ENCODE measurements around the gene THAP10.
"Not testable (repeated sequence)": the region's sequence is repeated elsewhere in the genome, so short reads cannot be mapped to it uniquely, and the experiment has no call there.

Gene THAP10

GRCh38 chr15:70876011-70876410 lies 16.2 kb downstream of the THAP10 start:
- no peak for DNase-seq

GRCh38 chr15:70875001-70875782 lies 17.0 kb downstream of the THAP10 start:
- no peak for DNase-seq

- DNase-seq, result no peak
These were observed 18.8 kb downstream of the THAP10 start for GRCh38 chr15:70873232-70874054.

GRCh38 chr15:70871490-70871889 lies 20.7 kb downstream of the THAP10 start:
- DNase-seq, result not testable (repeated sequence)

- DNase-seq, result no peak
These were observed 22.2 kb downstream of the THAP10 start for GRCh38 chr15:70870051-70870450.

GRCh38 chr15:70869346-70869745 lies 22.9 kb downstream of the THAP10 start:
- DNase-seq, result no peak

GRCh38 chr15:70867911-70868467 lies 24.2 kb downstream of the THAP10 start:
- no peak for DNase-seq

- no peak for DNase-seq
These were observed 25.1 kb downstream of the THAP10 start for GRCh38 chr15:70866982-70867641.

- no peak for DNase-seq
These were observed 28.6 kb downstream of the THAP10 start for GRCh38 chr15:70863450-70864218.

GRCh38 chr15:70859998-70860397 lies 32.2 kb downstream of the THAP10 start:
- DNase-seq, result no peak

GRCh38 chr15:70859322-70859908 lies 32.8 kb downstream of the THAP10 start:
- DNase-seq, result no peak

GRCh38 chr15:70858614-70859321 lies 33.5 kb downstream of the THAP10 start:
- DNase-seq, result not testable (repeated sequence)

GRCh38 chr15:70857562-70858285 lies 34.5 kb downstream of the THAP10 start:
- DNase-seq, result no peak

GRCh38 chr15:70856884-70857561 lies 35.2 kb downstream of the THAP10 start:
- no peak for DNase-seq

- no peak for DNase-seq
These were observed 35.9 kb downstream of the THAP10 start for GRCh38 chr15:70856177-70856883.

- no peak for DNase-seq
These were observed 36.5 kb downstream of the THAP10 start for GRCh38 chr15:70855764-70856163.

GRCh38 chr15:70854666-70854976 lies 37.6 kb downstream of the THAP10 start:
- DNase-seq, result no peak

- peak; percentile 41 for DNase-seq
These were observed 38.1 kb downstream of the THAP10 start, which contains the start of gene LARP6 for GRCh38 chr15:70853973-70854665. Gene LARP6 (minus strand): TSS chr15:70854157. CDS start chr15:70854088, 69 bp downstream.
